ENCODE measurements around the gene CLCN5.
A peak's percentile ranks its signal among the peaks of the same experiment; 100 is the strongest.

The CLCN5 gene

GRCh38 chrX:49922291-49923241 is at the start of gene CLCN5:
Gene CLCN5, plus strand, starts transcription at chrX:49922596. Its CDS starts 2,703 bp downstream, at chrX:49925299.
- peak; percentile 89 for DNase-seq

- no peak for DNase-seq
These were observed 45.6 kb upstream of the CLCN5 start for GRCh38 chrX:49876750-49877149.

GRCh38 chrX:49877397-49878101 is 44.8 kb upstream of the CLCN5 start:
- no peak for DNase-seq

- DNase-seq: no peak
These were observed 44.1 kb upstream of the CLCN5 start for GRCh38 chrX:49878128-49878833.

GRCh38 chrX:49878834-49879655 is 43.4 kb upstream of the CLCN5 start, which contains the start of gene USP27X:
Gene USP27X, plus strand, starts transcription at chrX:49879484. Its CDS starts 824 bp downstream, at chrX:49880308.
- DNase-seq: peak; percentile 63

- no peak for DNase-seq
These were observed 42.6 kb upstream of the CLCN5 start for GRCh38 chrX:49879656-49880277.

- no peak for DNase-seq
These were observed 41.7 kb upstream of the CLCN5 start for GRCh38 chrX:49880668-49881067.

- peak; percentile 24 for DNase-seq
These were observed 38.0 kb upstream of the CLCN5 start for GRCh38 chrX:49884290-49884862.

GRCh38 chrX:49892542-49892941 is 29.9 kb upstream of the CLCN5 start:
- no peak for DNase-seq

- DNase-seq: no peak
These were observed 25.4 kb upstream of the CLCN5 start for GRCh38 chrX:49896951-49897350.

- DNase-seq: no peak
These were observed 21.3 kb upstream of the CLCN5 start for GRCh38 chrX:49901048-49901447.

- no peak for DNase-seq
These were observed 12.1 kb upstream of the CLCN5 start for GRCh38 chrX:49910344-49910743.

GRCh38 chrX:49912086-49912485 is 10.3 kb upstream of the CLCN5 start:
- DNase-seq: no peak

GRCh38 chrX:49912861-49913260 is 9.5 kb upstream of the CLCN5 start:
- DNase-seq: no peak

GRCh38 chrX:49915361-49916222 is 6.8 kb upstream of the CLCN5 start:
- DNase-seq: peak; percentile 21

GRCh38 chrX:49919617-49920016 is 2.8 kb upstream of the CLCN5 start:
- no peak for DNase-seq

GRCh38 chrX:49921109-49921508 is 1.3 kb upstream of the CLCN5 start:
- DNase-seq: no peak

- DNase-seq: no peak
These were observed 2.8 kb downstream of the CLCN5 start for GRCh38 chrX:49925176-49925575.

- peak; percentile 14 for DNase-seq
These were observed 7.6 kb downstream of the CLCN5 start for GRCh38 chrX:49930039-49930438.

GRCh38 chrX:49932791-49933190 is 10.4 kb downstream of the CLCN5 start:
- DNase-seq: peak; percentile 9

All from DMS 273 treated with DMSO at 0.1 percent for 48 hours (cell line).